T-helper 2 cell (primary cell): ENCODE data around the gene RSPH4A.
"Not testable (repeated sequence)": the region's sequence is repeated elsewhere in the genome, so short reads cannot be mapped to it uniquely, and the experiment has no call there.

Experiments
- DNase-seq, 5 experiments: peaks; one replicate each; pipeline versions ENCODE4 v3.0.0 to v3.0.0-alpha.2; 2012 to 2022
- total RNA-seq, 2 donors: gene quantifications; one replicate each; lab custom pipeline; 2026; lab: John Stamatoyannopoulos, UW

The RSPH4A gene
- 0.31 to 0.88 reads per million in 2 donors for total RNA-seq

- DNase-seq, result peak in 4 of 5 experiments; percentile 35 to 81 (median 44)
These were observed at the start of gene RSPH4A for GRCh38 chr6:116615937-116616736. Gene RSPH4A, plus strand, starts transcription at chr6:116616479. Its CDS starts 145 bp downstream, at chr6:116616624.

- no peak for DNase-seq
These were observed 48.2 kb upstream of the RSPH4A start for GRCh38 chr6:116568111-116568510.

GRCh38 chr6:116568821-116569755, 47.2 kb upstream of the RSPH4A start:
- DNase-seq, result no peak

- DNase-seq, result peak; percentile 95 to 100 (median 98)
These were observed 45.2 kb upstream of the RSPH4A start, which contains the start of gene RWDD1 for GRCh38 chr6:116570856-116571682. Gene RWDD1, plus strand, starts transcription at chr6:116571504. Its CDS starts 79 bp downstream, at chr6:116571583.

GRCh38 chr6:116571683-116572000, 44.6 kb upstream of the RSPH4A start:
- no peak for DNase-seq

GRCh38 chr6:116572162-116572561, 44.1 kb upstream of the RSPH4A start:
- DNase-seq, result peak in 1 of 5 experiments; percentile 22

GRCh38 chr6:116575227-116575626, 41.1 kb upstream of the RSPH4A start:
- no peak for DNase-seq

- DNase-seq, result no peak
These were observed 38.8 kb upstream of the RSPH4A start for GRCh38 chr6:116577486-116577885.

GRCh38 chr6:116578335-116578734, 37.9 kb upstream of the RSPH4A start:
- DNase-seq, result no peak

GRCh38 chr6:116579143-116579542, 37.1 kb upstream of the RSPH4A start:
- no peak for DNase-seq

GRCh38 chr6:116580198-116580597, 36.1 kb upstream of the RSPH4A start:
- DNase-seq, result no peak

GRCh38 chr6:116586276-116586675, 30.0 kb upstream of the RSPH4A start:
- no peak for DNase-seq

GRCh38 chr6:116586738-116587137, 29.5 kb upstream of the RSPH4A start:
- DNase-seq, result no peak

- no peak for DNase-seq
These were observed 21.0 kb upstream of the RSPH4A start for GRCh38 chr6:116595247-116595646.

- no peak for DNase-seq
These were observed 19.5 kb upstream of the RSPH4A start for GRCh38 chr6:116596815-116597214.

- DNase-seq, result not testable (repeated sequence)
These were observed 12.4 kb upstream of the RSPH4A start for GRCh38 chr6:116603916-116604315.

- not testable (repeated sequence) for DNase-seq
These were observed 11.4 kb upstream of the RSPH4A start for GRCh38 chr6:116604868-116605267.

- DNase-seq, result no peak
These were observed 10.3 kb upstream of the RSPH4A start for GRCh38 chr6:116605935-116606334.

- no peak for DNase-seq
These were observed 5.2 kb upstream of the RSPH4A start for GRCh38 chr6:116611056-116611455.

- DNase-seq, result no peak
These were observed 416 bp downstream of the RSPH4A start for GRCh38 chr6:116616737-116617053.

- DNase-seq, result no peak
These were observed 7.9 kb downstream of the RSPH4A start for GRCh38 chr6:116624036-116624805.

- no peak for DNase-seq
These were observed 9.6 kb downstream of the RSPH4A start for GRCh38 chr6:116625872-116626271.
